Subcutaneous adipose tissue (tissue), 4 donors: ENCODE results near the gene MMP15. TPM values are rescaled to one million over a fixed set of nuclear protein-coding genes. Genes with fewer than 3 reads are reported as not detected.

ENCODE experiments used
- total RNA-seq, 4 donors: library from RNA; depleted of rRNA; stranded (reverse); fragments of >200 nt; gene quantifications; one replicate each; pipeline ENCODE4 v1.1.0, GENCODE V29; 2016
- TF ChIP-seq, protein P1 (sequence below): fragments of 450-650 bp; IDR thresholded peaks from one replicate; pipeline ENCODE4 v1.5.1; 2016; ENCODE audit warnings: low read depth, mild to moderate bottlenecking, control low read depth, antibody characterized with exemption, moderate library complexity

MMP15 gene
- total RNA-seq, 4 donors from 2014 or later = 2.0 to 26.6 (median 3.4) TPM

DNA sequence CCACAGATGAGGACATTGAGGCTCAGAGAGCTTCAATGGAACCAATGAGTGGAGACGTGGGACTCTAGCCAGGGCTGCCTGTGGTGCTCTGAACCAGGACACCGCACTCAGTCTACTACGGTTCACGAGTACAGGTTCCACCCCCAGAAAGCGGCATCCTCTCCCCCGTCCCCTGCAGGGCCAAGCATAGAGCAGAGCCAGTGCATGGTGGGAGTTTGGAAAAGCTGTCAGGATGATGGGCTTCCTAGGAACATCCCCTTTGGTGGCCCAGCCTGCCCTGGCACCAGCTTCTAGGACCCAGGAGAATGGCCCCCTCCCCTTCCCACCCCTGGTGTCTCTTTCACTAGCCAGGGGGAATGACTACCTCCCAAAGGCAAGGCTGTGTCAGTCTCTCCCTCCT lies 33.5 kb upstream of the MMP15 start:
- TF ChIP-seq, protein P1, sequence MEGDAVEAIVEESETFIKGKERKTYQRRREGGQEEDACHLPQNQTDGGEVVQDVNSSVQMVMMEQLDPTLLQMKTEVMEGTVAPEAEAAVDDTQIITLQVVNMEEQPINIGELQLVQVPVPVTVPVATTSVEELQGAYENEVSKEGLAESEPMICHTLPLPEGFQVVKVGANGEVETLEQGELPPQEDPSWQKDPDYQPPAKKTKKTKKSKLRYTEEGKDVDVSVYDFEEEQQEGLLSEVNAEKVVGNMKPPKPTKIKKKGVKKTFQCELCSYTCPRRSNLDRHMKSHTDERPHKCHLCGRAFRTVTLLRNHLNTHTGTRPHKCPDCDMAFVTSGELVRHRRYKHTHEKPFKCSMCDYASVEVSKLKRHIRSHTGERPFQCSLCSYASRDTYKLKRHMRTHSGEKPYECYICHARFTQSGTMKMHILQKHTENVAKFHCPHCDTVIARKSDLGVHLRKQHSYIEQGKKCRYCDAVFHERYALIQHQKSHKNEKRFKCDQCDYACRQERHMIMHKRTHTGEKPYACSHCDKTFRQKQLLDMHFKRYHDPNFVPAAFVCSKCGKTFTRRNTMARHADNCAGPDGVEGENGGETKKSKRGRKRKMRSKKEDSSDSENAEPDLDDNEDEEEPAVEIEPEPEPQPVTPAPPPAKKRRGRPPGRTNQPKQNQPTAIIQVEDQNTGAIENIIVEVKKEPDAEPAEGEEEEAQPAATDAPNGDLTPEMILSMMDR = no peak

DNA sequence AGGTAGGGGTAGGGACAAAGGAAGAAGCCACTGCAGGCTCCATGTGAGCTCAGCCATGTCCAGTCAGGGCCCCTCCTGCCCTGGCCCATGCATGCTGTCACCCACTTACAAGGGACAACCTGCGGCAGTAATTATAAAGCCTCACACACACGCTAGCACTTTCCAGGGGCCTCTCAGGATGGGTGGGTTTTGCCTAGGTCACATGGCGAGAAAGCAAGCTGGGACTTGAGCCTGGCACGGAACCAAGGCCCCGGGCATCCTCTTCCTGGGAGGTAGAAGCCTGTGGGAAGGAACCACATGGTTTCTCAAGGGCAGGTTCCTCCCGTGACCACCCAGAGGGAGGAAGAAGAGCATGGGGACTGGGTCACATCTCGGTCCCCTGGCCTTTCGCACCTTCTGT lies 32.1 kb upstream of the MMP15 start:
- TF ChIP-seq, protein P1 = no peak

DNA sequence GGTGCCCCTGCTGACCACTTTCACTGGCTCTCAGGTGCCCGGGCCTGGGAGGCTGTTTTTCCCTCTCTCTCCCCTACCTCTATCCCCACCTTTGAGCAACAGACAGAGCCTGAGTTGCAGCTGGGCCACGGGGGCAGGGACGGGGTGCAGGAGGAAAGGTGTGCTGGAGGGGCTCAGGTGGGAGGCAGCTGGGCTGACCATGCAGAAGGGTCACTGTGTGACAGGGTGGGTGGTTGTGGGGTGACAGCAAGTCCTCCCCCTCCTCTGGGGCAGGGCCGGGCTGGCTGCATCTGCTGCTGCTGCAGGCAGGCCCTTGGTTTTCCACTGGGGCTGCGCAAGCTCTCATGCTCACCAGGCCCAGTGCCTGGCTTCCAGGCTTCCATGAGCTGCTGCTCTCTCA lies 31.7 kb upstream of the MMP15 start:
- TF ChIP-seq, protein P1 = no peak

DNA sequence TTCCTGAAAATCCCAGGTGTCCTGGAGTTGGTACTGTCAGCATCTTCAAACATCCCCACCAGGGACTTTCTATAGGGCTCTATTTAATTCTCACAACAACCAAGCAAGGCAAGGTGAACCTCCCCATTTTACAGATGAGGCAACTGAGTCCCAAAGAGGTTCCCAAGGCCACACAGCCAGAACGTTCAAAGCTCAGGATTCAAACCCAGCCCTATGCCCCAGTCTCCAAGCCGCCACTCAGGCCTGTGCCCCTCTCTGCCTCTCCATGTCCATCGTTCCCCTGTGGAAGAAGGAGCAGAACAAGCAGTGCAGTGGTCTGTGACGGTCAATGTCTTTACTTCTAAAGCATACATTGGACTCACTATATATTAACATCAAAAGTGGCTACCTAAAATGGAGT lies 31.2 kb upstream of the MMP15 start:
- TF ChIP-seq, protein P1 = no peak

DNA sequence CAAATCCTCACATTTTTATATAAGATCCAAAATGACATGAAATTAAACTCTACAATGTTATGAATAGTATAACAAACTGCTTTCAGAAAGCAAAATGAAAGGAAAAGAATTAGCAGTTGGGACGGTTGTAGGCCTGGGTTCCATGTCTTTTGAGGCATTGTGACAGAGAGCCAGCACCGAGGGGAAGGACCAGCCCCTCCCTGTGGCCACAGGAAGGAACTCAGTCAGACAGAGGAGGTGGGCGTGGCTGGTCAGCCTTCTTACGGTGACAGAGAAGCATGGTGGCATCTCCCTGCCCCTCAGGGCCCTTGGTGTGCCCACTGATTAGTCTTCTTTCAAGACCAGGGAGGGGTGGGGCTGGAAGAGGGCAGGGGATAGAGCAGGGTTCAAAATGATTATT lies 30.8 kb upstream of the MMP15 start:
- TF ChIP-seq, protein P1 = no peak

DNA sequence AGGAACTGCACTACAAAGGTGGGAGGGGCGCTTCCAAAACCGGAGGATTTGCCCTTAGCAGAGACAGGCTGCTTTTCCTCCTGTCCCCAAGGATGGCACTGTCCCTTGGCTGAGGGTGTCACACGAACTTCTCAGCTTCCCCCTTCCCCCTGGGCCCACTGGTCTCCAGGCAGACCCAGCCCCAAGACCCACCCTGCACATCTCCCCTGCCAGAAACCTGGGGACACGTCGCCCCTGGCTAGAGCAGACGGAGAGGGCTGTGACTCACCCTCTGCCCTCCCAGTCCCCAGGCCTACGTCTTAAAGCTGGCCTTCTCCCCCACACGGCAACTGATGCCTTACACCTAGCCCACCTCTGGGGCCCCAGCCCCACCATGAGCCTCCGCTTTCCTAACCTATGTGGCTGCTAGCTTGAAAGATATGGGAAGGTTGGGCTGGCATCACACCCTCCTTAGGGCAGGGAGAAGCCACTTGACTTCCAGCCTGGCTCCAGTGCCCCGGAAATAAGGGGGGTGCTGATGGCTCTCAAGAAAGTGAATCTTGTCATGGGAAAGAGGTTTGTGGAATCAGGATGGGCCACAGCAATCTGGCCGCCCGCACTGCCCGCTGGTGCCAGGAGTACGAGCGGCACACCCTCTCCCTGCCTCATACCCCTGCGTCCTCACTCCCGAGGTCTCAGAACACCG lies 29.7 kb upstream of the MMP15 start:
- TF ChIP-seq, protein P1 = no peak

DNA sequence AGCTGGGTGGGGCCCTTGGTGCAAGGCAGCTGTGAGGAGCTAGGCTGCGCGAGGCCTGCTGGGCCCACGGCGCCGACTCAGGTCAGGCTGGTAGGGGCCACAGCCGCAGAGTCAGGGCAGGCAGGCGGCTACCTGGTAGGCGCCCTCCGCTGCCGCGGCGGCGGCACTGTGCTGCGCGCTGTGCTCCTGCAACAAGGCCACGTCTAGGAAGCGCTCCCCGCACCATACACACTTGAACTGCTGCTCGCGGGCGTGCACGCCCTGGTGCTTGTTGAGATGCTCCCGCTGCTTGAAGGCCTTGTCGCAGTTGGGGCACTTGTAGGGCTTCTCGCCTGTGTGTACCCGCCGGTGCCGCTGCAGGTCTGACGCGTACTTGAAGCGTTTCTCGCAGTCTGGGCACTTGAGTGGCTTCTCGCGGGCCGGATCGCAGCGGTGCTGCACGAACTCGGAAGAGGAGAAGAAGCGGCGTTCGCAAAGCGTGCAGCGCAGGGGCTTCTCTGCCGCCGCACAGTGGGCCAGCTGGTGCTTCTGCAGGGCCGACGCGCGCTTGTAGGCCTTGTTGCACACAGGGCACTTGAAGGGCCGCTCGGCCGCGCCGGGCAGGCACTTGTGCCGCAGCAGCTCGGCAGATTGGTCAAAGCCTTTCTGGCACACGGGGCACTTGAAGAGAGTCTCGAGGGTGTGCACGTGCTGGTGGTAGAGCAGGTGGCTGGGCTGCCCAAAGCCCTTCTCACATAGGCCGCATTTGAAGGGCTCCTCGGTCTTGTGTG lies 29.0 kb upstream of the MMP15 start:
- TF ChIP-seq, protein P1 = no peak
